H1 (cell line): Measurements from ENCODE around the gene EML4. TPM values are rescaled to one million over a fixed set of nuclear protein-coding genes. Genes with fewer than 3 reads are reported as not detected.
A peak's percentile ranks its signal among the peaks of the same experiment; 100 is the strongest.

Source experiments
- CTCF ChIA-PET: fragments of 300-600 bp; sonication (Branson Sonifier 250); formaldehyde crosslinking; loops from one replicate; lab custom pipeline; 2021; ENCODE audit not compliant: partially characterized antibody; lab: Charles Lee
- POLR2A ChIA-PET: fragments of 300-600 bp; sonication (Branson Sonifier 250); formaldehyde crosslinking; loops from one replicate; lab custom pipeline; 2021; ENCODE audit warnings: inconsistent platforms; ENCODE audit not compliant: partially characterized antibody; lab: Charles Lee
- DNase-seq, 2 experiments: peaks; one replicate each; pipeline versions ENCODE4 v3.0.0 to v3.0.0-alpha.2; 2010 to 2022; ENCODE audit warnings: low spot score in 2 of 2, low read depth in 1 of 2, mixed read lengths in 1 of 2
- FAIRE-seq: peaks from 2 replicates; lab custom pipeline; 2011; peaks lifted over from hg19 to GRCh38; lab: Jason Lieb, UNC
- H2AFZ ChIP-seq: 2 replicates; pipeline ENCODE4 v1.8.1; 2012; ENCODE audit warnings: low read length, inconsistent platforms
- H2AK5ac ChIP-seq: 2 replicates; pipeline ENCODE4 v1.6.1; 2013; ENCODE audit warnings: low read depth, low read length
- H2BK120ac ChIP-seq: replicated peaks from 2 replicates; pipeline ENCODE3; 2013; ENCODE audit warnings: low read depth, low read length, inconsistent platforms
- H2BK12ac ChIP-seq: 2 replicates; pipeline ENCODE4 v1.6.1; 2013; ENCODE audit warnings: low read depth, low read length
- H2BK15ac ChIP-seq: 2 replicates; pipeline ENCODE4 v1.6.1; 2013; ENCODE audit warnings: low read length
- H2BK20ac ChIP-seq: 2 replicates; pipeline ENCODE4 v1.6.1; 2013; ENCODE audit warnings: low read length
- H2BK5ac ChIP-seq: 2 replicates; pipeline ENCODE4 v1.6.1; 2013; ENCODE audit warnings: low read depth, low read length
- H3K14ac ChIP-seq: 2 replicates; pipeline ENCODE4 v1.6.1; 2013; ENCODE audit warnings: inconsistent platforms; ENCODE audit not compliant: insufficient read length
- H3K18ac ChIP-seq: 2 replicates; pipeline ENCODE4 v1.6.1; 2013; ENCODE audit warnings: low read length; ENCODE audit errors: extremely low read depth
- H3K23ac ChIP-seq: 2 replicates; pipeline ENCODE4 v1.6.1; 2013; ENCODE audit warnings: inconsistent platforms; ENCODE audit not compliant: insufficient read length
- H3K23me2 ChIP-seq: 2 replicates; pipeline ENCODE4 v1.6.1; 2013; ENCODE audit warnings: low read depth, low read length
- H3K27ac ChIP-seq: 2 replicates; pipeline ENCODE4 v1.6.1; 2011; ENCODE audit warnings: low read depth, low read length, inconsistent platforms
- H3K27me3 ChIP-seq, 4 experiments: replicated peaks in 1 of 4; 1 replicate in 1 of 4; 2 replicates in 3 of 4; pipeline versions ENCODE4 v1.6.1 to v1.8.1; 2011 to 2013; ENCODE audit warnings: low read length in 3 of 4, mild to moderate bottlenecking in 3 of 4, inconsistent platforms in 2 of 4, mixed read lengths in 2 of 4, moderate library complexity in 1 of 4; ENCODE audit not compliant: control insufficient read depth in 3 of 4, insufficient read depth in 3 of 4; ENCODE audit errors: extremely low read depth in 1 of 4
- H3K36me3 ChIP-seq, 4 experiments: 2 replicates each; pipeline versions ENCODE4 v1.6.1 to v1.8.1; 2011 to 2013; ENCODE audit warnings: mild to moderate bottlenecking in 4 of 4, low read length in 3 of 4, moderate library complexity in 2 of 4, control low read depth in 1 of 4, inconsistent platforms in 1 of 4; ENCODE audit not compliant: insufficient read depth in 4 of 4, control insufficient read depth in 2 of 4
- H3K4ac ChIP-seq: replicated peaks from 2 replicates; pipeline ENCODE3; 2013; ENCODE audit warnings: low read length, low read depth, mixed read lengths, inconsistent platforms; ENCODE audit not compliant: insufficient read length
- H3K4me1 ChIP-seq, 4 experiments: replicated peaks in 1 of 4; 1 replicate in 1 of 4; 2 replicates in 3 of 4; pipeline versions ENCODE4 v1.6.1 to v1.8.1; 2011 to 2013; ENCODE audit warnings: low read length in 3 of 4, inconsistent platforms in 2 of 4, mixed read lengths in 1 of 4; ENCODE audit not compliant: insufficient read depth in 4 of 4, control insufficient read depth in 3 of 4
- H3K4me2 ChIP-seq, 2 experiments: 2 replicates each; pipeline versions ENCODE4 v1.6.1 to v1.8.1; 2011 to 2013; ENCODE audit warnings: low read depth in 2 of 2, low read length in 2 of 2, control low read depth in 1 of 2, inconsistent platforms in 1 of 2, mild to moderate bottlenecking in 1 of 2; ENCODE audit not compliant: insufficient read depth in 1 of 2
- H3K4me3 ChIP-seq, 4 experiments: fragments of 200-600, 300-600 bp in 1 of 4; sonication (generic), shearing (Covaris generic), sonication (Bioruptor Twin) in 1 of 4; 2 replicates each; pipeline versions ENCODE4 v1.5.1 to v1.8.1; 2011 to 2016; ENCODE audit warnings: low read length in 4 of 4, low read depth in 3 of 4, control low read depth in 2 of 4, inconsistent platforms in 2 of 4, mild to moderate bottlenecking in 2 of 4, mixed read lengths in 1 of 4, moderate library complexity in 1 of 4; ENCODE audit not compliant: insufficient read depth in 2 of 4; ENCODE audit errors: extremely low read depth in 1 of 4
- H3K56ac ChIP-seq: replicated peaks from 2 replicates; pipeline ENCODE3; 2013; ENCODE audit warnings: low read depth, mild to moderate bottlenecking, mixed read lengths, low read length, inconsistent platforms; ENCODE audit not compliant: insufficient read length
- H3K79me1 ChIP-seq: 2 replicates; pipeline ENCODE4 v1.6.1; 2013; ENCODE audit warnings: low read depth, low read length, control low read depth
- H3K79me2 ChIP-seq, 2 experiments: 2 replicates each; pipeline versions ENCODE4 v1.6.1 to v1.8.1; 2012 to 2013; ENCODE audit warnings: low read length in 2 of 2, mild to moderate bottlenecking in 2 of 2, inconsistent platforms in 1 of 2; ENCODE audit not compliant: insufficient read depth in 2 of 2, control insufficient read depth in 1 of 2
- H3K9ac ChIP-seq, 4 experiments: replicated peaks in 1 of 4; 1 replicate in 1 of 4; 2 replicates in 3 of 4; pipeline versions ENCODE4 v1.6.1 to v1.8.1; 2011 to 2013; ENCODE audit warnings: low read depth in 3 of 4, low read length in 3 of 4, control low read depth in 2 of 4, mild to moderate bottlenecking in 2 of 4, moderate library complexity in 2 of 4, inconsistent platforms in 1 of 4; ENCODE audit errors: extremely low read depth in 1 of 4
- H3K9me3 ChIP-seq, 2 experiments: 2 replicates each; pipeline versions ENCODE4 v1.6.1 to v1.8.1; 2012 to 2013; ENCODE audit warnings: mild to moderate bottlenecking in 2 of 2, moderate library complexity in 2 of 2, control low read depth in 1 of 2, inconsistent platforms in 1 of 2, low read depth in 1 of 2, low read length in 1 of 2, mixed read lengths in 1 of 2; ENCODE audit not compliant: insufficient read depth in 2 of 2
- H4K20me1 ChIP-seq, 2 experiments: replicated peaks in 1 of 2; 2 replicates each; pipeline versions ENCODE3 to v1.8.1; 2011 to 2013; ENCODE audit warnings: inconsistent platforms in 2 of 2, low read length in 2 of 2, mild to moderate bottlenecking in 1 of 2; ENCODE audit not compliant: insufficient read depth in 2 of 2, control insufficient read depth in 1 of 2
- H4K5ac ChIP-seq: 2 replicates; pipeline ENCODE4 v1.6.1; 2013; ENCODE audit warnings: low read length, low read depth, mixed read lengths, inconsistent platforms; ENCODE audit not compliant: insufficient read length
- H4K8ac ChIP-seq: 2 replicates; pipeline ENCODE4 v1.8.0; 2013; ENCODE audit warnings: mild to moderate bottlenecking, moderate library complexity, low read length, inconsistent platforms; ENCODE audit not compliant: insufficient read depth; ENCODE audit errors: extremely low read depth
- H4K91ac ChIP-seq: replicated peaks from 2 replicates; pipeline ENCODE3; 2013; ENCODE audit warnings: low read length, mixed read lengths, inconsistent platforms; ENCODE audit not compliant: insufficient read length
- ATF2 ChIP-seq: IDR thresholded peaks from 2 replicates; pipeline ENCODE4 v1.6.1; 2012; ENCODE audit warnings: low read length, inconsistent platforms
- CTCF ChIP-seq, 3 experiments: IDR thresholded peaks; 1 replicate in 2 of 3; 2 replicates in 1 of 3; pipeline versions ENCODE4 v1.5.1 to v1.6.1; 2011; ENCODE audit warnings: low read length in 3 of 3, mild to moderate bottlenecking in 3 of 3, inconsistent platforms in 2 of 3, low read depth in 1 of 3, moderate library complexity in 1 of 3; ENCODE audit not compliant: insufficient read depth in 1 of 3; ENCODE audit errors: control extremely low read depth in 1 of 3
- RAD21 ChIP-seq, 2 experiments: IDR thresholded peaks in 1 of 2; conservative IDR thresholded peaks in 1 of 2; 2 replicates each; pipeline ENCODE4 v1.6.1; 2011; ENCODE audit warnings: low read depth in 2 of 2, low read length in 2 of 2, improper control_type of control experiment in 1 of 2, inconsistent platforms in 1 of 2, mild to moderate bottlenecking in 1 of 2, moderate library complexity in 1 of 2
- WGBS, 2 experiments: shearing (Covaris generic) in 1 of 2; methylation state at CpG; one replicate each; pipeline versions ENCODE4 v1.1.6 to v1.1.7; 2013 to 2015; ENCODE audit warnings: low lambda C conversion rate in 2 of 2, mixed read lengths in 2 of 2, inconsistent platforms in 1 of 2, low coverage in 1 of 2, missing lambda C conversion rate in 1 of 2; ENCODE audit not compliant: insufficient replicate concordance in 2 of 2, insufficient coverage in 1 of 2, insufficient read length in 1 of 2; ENCODE audit errors: extremely low coverage in 1 of 2, missing lambda C conversion rate in 1 of 2; 5-methylcytosine and 5-hydroxymethylcytosine counted together
- polyA plus RNA-seq, 7 experiments: library from polyadenylated mRNA; depleted of rRNA in 3 of 7; stranded (reverse) in 5 of 7; unstranded in 2 of 7; fragments of >200 nt in 5 of 7; fragments of 200-250 nt in 2 of 7; gene quantifications; 1 replicate in 5 of 7; 2 replicates in 1 of 7; 4 replicates in 1 of 7; pipeline versions ENCODE4 v1.2.1 to v1.2.3, GENCODE V29; 2011 to 2013; ENCODE audit warnings: missing spikeins in 2 of 7, mixed read lengths in 2 of 7
- total RNA-seq: library from RNA; stranded (reverse); fragmentation: NEBNext Ultra II Directional; extraction: Animal tissue kit (Norgen Biotek cat#: 25700); gene quantifications from 2 replicates; pipeline ENCODE4 v1.2.1, GENCODE V29; 2021

EML4 gene
- total and polyA plus RNA-seq, 2 of the 8 experiments (the other 6 are each of a cell fraction or from before 2014, with no cell fraction given), result 50.1 to 104 TPM

DNA sequence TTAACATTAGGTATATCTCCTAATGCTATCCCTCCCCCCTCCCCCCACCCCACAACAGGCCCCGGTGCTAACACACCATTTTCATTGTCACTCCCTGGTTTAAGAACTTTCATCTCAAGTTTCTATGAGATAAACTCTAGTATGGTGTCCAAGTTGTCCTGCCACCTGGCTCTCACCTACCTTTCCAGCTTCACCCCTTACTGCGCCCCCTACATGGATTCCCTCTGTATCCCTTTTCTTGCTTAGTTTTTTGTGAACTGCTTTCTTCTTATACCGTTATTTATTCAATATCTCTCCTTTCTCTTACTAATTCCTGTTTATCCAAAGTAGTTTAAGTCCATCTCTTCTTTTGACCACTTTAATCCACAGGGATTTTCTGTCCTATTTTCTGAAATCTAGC, 15.2 kb downstream of the EML4 start:
- CTCF ChIA-PET, result interaction anchor here (1.6 to 5.0 kb wide), 3 partner anchors 11 to 89 kb away, joined by 5 to 23 read pairs (median 21); no protein-coding TSS in a partner anchor
- TF ChIP-seq CTCF (IDR thresholded peaks at IDR 0.05; ENCODE audit: control extremely low read depth in 1 of 3, insufficient read depth in 1 of 3, low read depth in 1 of 3, low read length in 3 of 3), result peak; percentile 14 to 40 (median 36); a peak in 3 of 4 replicates
- peak; percentile 3 to 26; a peak in 1 of 4 replicates for TF ChIP-seq RAD21 (IDR thresholded peaks at IDR 0.05 in 1 of 2, conservative IDR thresholded peaks at IDR 0.05 in 1 of 2; ENCODE audit: low read depth in 2 of 2, low read length in 2 of 2)
- TF ChIP-seq ATF2, result no peak
- no peak for FAIRE-seq
- Histone ChIP-seq H2AK5ac (no peak overlapping the region), H2BK12ac (no peak overlapping the region), H3K27ac (no peak overlapping the region), H3K4me3 (no peak overlapping the region), H3K14ac (no peak overlapping the region), H4K5ac (no peak overlapping the region), H2BK15ac (no peak overlapping the region), H3K79me1 (no peaks in the 10 kb centered on the region), H2BK5ac (no peak overlapping the region), H3K9me3 (no peaks in the 10 kb centered on the region), H3K4me1 (peaks cover 0 to 3% (median 0%) of the 10 kb centered on the region in 4 experiments; a peak in 1 of 7 replicates), H3K4me2 (no peak overlapping the region), H3K79me2 (peaks cover 0 to 95% of the 10 kb centered on the region in 2 experiments; a peak in 3 of 4 replicates), H2BK20ac (no peak overlapping the region), H3K27me3 (no peaks in the 10 kb centered on the region), H4K20me1 (peaks cover 3 to 6% of the 10 kb centered on the region in 2 experiments), H3K18ac (no peak overlapping the region), H3K56ac (no peak overlapping the region), H3K23ac (no peak overlapping the region), H3K23me2 (no peaks in the 10 kb centered on the region), H4K91ac (no peak overlapping the region), H3K9ac (no peak overlapping the region), H2AFZ (no peak overlapping the region), H3K4ac (no peak overlapping the region), H4K8ac (no peak overlapping the region), H3K36me3 (peaks cover 0 to 3% (median 0%) of the 10 kb centered on the region in 4 experiments; a peak in 2 of 8 replicates), H2BK120ac (no peak overlapping the region)
- WGBS, 2 experiments, result 79 to 100% methylated on average over 1 to 3 of the region's 3 CpGs
- DNase-seq, result no peak
- POLR2A ChIA-PET, result no interaction called here
